ENCODE measurements around the gene RAP1GDS1.

- TF ChIP-seq, protein P1, sequence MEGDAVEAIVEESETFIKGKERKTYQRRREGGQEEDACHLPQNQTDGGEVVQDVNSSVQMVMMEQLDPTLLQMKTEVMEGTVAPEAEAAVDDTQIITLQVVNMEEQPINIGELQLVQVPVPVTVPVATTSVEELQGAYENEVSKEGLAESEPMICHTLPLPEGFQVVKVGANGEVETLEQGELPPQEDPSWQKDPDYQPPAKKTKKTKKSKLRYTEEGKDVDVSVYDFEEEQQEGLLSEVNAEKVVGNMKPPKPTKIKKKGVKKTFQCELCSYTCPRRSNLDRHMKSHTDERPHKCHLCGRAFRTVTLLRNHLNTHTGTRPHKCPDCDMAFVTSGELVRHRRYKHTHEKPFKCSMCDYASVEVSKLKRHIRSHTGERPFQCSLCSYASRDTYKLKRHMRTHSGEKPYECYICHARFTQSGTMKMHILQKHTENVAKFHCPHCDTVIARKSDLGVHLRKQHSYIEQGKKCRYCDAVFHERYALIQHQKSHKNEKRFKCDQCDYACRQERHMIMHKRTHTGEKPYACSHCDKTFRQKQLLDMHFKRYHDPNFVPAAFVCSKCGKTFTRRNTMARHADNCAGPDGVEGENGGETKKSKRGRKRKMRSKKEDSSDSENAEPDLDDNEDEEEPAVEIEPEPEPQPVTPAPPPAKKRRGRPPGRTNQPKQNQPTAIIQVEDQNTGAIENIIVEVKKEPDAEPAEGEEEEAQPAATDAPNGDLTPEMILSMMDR (IDR thresholded peaks at IDR 0.05; ENCODE audit: borderline replicate concordance, extremely low read depth, low read length, poor library complexity, severe bottlenecking), result no peak
- no peak for TF ChIP-seq EZH2 (IDR thresholded peaks at IDR 0.05; ENCODE audit: borderline replicate concordance, low read depth, low read length, severe bottlenecking)
Observed at GRCh38 chr4:98369322-98369721, 108.1 kb downstream of the RAP1GDS1 start.

Measured in DND-41 (cell line).